Omental fat pad (tissue), 4 donors: ENCODE data around the gene ALDH1A1. TPM values are rescaled to one million over a fixed set of nuclear protein-coding genes. Genes with fewer than 3 reads are reported as not detected.

ENCODE experiments used
- ATAC-seq: fragments of 150-250 bp; one replicate; pipeline ENCODE4 v1.9.1; 2016; ENCODE audit warnings: mild to moderate bottlenecking, moderate library complexity; ENCODE audit not compliant: low FRiP score
- DNase-seq: peaks from one replicate; pipeline ENCODE4 v3.0.0-alpha.2; 2019; ENCODE audit warnings: low spot score
- CTCF ChIP-seq, 3 donors: fragments of 450-650 bp; IDR thresholded peaks; one replicate each; pipeline ENCODE4 v1.5.1; 2016 to 2017; ENCODE audit warnings: antibody characterized with exemption in 3 of 3, mild to moderate bottlenecking in 3 of 3, moderate library complexity in 2 of 3
- total RNA-seq, 4 donors: library from RNA; depleted of rRNA; stranded (reverse); fragments of >200 nt; gene quantifications; one replicate each; pipeline ENCODE4 v1.1.0, GENCODE V29; 2016

Gene ALDH1A1
- total RNA-seq: 100 to 1,000 TPM; 119 to 151 (median 138) TPM

- ATAC-seq (peak; percentile 53), DNase-seq (no peak)
- no peak for TF ChIP-seq CTCF (IDR thresholded peaks at IDR 0.05)
These were observed at the start of gene ALDH1A1 for GRCh38 chr9:72952914-72953313. ALDH1A1 (minus strand) TSS chr9:72953053; CDS start chr9:72953000, 53 bp downstream.

GRCh38 chr9:73001860-73002259 is 49.0 kb upstream of the ALDH1A1 start:
- DNase-seq: no peak
- ATAC-seq: no peak
- no peak for TF ChIP-seq CTCF (IDR thresholded peaks at IDR 0.05)

- ATAC-seq: no peak
- DNase-seq: no peak
- no peak for TF ChIP-seq CTCF (IDR thresholded peaks at IDR 0.05)
These were observed 45.5 kb upstream of the ALDH1A1 start for GRCh38 chr9:72998363-72998762.

GRCh38 chr9:72997387-72997995 is 44.6 kb upstream of the ALDH1A1 start:
- ATAC-seq: no peak
- no peak for TF ChIP-seq CTCF (IDR thresholded peaks at IDR 0.05)
- no peak for DNase-seq

- ATAC-seq: no peak
- no peak for DNase-seq
- no peak for TF ChIP-seq CTCF (IDR thresholded peaks at IDR 0.05)
These were observed 43.9 kb upstream of the ALDH1A1 start for GRCh38 chr9:72996684-72997314.

- ATAC-seq: no peak
- no peak for DNase-seq
- TF ChIP-seq CTCF (IDR thresholded peaks at IDR 0.05): no peak
These were observed 43.3 kb upstream of the ALDH1A1 start for GRCh38 chr9:72996114-72996513.
